ENCODE data around the gene PPP2R5A.

DNA sequence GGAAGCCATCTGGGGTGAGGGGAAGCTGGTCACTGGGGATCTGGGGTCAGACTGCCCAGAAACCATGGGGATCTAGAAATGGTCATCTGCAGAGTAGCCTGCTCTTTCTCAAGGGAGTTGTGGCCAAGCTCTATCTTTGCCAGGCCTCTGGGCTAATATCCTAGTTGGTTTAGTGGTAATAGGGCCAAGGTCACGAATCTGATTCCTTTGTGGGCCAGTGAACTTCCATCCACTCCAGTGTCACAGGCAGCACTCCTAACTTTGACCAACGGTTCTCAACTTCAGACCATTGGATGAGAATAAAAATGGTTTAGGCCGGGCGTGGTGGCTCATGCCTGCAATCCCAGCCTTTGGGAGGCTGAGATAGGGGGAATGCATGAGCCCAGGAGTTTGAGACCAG, 28.1 kb upstream of the PPP2R5A start:
- no peak for TF ChIP-seq POLR2AphosphoS5 (IDR thresholded peaks at IDR 0.05)
- TF ChIP-seq, protein P1, sequence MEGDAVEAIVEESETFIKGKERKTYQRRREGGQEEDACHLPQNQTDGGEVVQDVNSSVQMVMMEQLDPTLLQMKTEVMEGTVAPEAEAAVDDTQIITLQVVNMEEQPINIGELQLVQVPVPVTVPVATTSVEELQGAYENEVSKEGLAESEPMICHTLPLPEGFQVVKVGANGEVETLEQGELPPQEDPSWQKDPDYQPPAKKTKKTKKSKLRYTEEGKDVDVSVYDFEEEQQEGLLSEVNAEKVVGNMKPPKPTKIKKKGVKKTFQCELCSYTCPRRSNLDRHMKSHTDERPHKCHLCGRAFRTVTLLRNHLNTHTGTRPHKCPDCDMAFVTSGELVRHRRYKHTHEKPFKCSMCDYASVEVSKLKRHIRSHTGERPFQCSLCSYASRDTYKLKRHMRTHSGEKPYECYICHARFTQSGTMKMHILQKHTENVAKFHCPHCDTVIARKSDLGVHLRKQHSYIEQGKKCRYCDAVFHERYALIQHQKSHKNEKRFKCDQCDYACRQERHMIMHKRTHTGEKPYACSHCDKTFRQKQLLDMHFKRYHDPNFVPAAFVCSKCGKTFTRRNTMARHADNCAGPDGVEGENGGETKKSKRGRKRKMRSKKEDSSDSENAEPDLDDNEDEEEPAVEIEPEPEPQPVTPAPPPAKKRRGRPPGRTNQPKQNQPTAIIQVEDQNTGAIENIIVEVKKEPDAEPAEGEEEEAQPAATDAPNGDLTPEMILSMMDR (IDR thresholded peaks at IDR 0.05 in 8 of 11, conservative IDR thresholded peaks at IDR 0.05 in 3 of 11) = no peak
- TF ChIP-seq POLR2A (IDR thresholded peaks at IDR 0.05) = no peak

Measured in spleen (tissue), 7 donors.